HEK293 (cell line): ENCODE data around the gene PXMP2.

Source experiments
- ZFP3 ChIP-seq: fragments of 450-650 bp; formaldehyde crosslinking; IDR thresholded peaks from 2 replicates; pipeline ENCODE4 v1.5.1; 2016; ENCODE audit warnings: low read depth, missing biosample characterization, missing genetic modification characterization
- ZNF311 ChIP-seq: fragments of 450-650 bp; formaldehyde crosslinking; IDR thresholded peaks from 2 replicates; pipeline ENCODE4 v1.5.1; 2017; ENCODE audit warnings: missing biosample characterization, missing genetic modification characterization, borderline replicate concordance
- TF ChIP-seq, protein P1 (sequence below): fragments of 450-650 bp; IDR thresholded peaks from 2 replicates; pipeline ENCODE4 v1.5.1; 2018; ENCODE audit warnings: missing biosample characterization, mild to moderate bottlenecking, missing genetic modification characterization
- TF ChIP-seq, protein P2 (sequence below): fragments of 450-650 bp; formaldehyde crosslinking; IDR thresholded peaks from 2 replicates; pipeline ENCODE4 v1.5.1; 2016; ENCODE audit warnings: missing biosample characterization, missing genetic modification characterization

DNA sequence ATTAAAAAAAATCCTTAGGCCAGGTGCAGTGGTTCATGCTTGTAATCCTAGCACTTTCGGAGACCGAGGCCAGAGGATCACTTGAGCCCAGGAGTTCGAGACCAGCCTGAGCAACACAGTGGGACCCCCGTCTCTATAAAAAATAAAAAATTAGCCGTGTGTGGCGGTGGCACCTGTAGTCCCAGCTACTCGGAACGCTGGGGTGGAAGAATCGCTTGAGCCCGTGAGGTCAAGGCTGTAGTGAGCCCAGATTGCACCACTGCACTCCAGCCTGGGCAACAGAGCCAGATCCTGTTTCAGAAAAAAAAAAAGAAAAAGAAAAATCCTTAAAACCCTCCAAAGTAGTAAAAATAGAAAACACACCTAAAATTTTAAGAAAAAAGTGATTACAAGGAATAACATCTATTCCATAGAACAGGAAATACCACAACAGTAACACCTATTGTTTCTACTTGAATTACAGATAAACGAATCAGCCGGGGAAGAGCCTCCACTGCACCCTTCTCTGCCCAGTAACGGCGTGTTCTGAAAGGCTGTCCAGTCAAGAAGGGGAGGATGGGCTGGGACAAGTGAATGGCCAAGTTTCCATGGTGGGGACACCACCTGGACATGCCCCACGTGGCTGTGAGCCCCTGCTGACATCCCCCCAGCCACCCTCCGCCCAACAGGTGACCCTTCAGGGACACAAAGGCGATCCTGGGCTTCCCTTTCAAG, 18.1 kb upstream of the PXMP2 start:
- TF ChIP-seq, protein P1, sequence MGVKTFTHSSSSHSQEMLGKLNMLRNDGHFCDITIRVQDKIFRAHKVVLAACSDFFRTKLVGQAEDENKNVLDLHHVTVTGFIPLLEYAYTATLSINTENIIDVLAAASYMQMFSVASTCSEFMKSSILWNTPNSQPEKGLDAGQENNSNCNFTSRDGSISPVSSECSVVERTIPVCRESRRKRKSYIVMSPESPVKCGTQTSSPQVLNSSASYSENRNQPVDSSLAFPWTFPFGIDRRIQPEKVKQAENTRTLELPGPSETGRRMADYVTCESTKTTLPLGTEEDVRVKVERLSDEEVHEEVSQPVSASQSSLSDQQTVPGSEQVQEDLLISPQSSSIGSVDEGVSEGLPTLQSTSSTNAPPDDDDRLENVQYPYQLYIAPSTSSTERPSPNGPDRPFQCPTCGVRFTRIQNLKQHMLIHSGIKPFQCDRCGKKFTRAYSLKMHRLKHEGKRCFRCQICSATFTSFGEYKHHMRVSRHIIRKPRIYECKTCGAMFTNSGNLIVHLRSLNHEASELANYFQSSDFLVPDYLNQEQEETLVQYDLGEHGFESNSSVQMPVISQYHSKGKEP (tag by site-specific recombination): no peak
- TF ChIP-seq, protein P2, sequence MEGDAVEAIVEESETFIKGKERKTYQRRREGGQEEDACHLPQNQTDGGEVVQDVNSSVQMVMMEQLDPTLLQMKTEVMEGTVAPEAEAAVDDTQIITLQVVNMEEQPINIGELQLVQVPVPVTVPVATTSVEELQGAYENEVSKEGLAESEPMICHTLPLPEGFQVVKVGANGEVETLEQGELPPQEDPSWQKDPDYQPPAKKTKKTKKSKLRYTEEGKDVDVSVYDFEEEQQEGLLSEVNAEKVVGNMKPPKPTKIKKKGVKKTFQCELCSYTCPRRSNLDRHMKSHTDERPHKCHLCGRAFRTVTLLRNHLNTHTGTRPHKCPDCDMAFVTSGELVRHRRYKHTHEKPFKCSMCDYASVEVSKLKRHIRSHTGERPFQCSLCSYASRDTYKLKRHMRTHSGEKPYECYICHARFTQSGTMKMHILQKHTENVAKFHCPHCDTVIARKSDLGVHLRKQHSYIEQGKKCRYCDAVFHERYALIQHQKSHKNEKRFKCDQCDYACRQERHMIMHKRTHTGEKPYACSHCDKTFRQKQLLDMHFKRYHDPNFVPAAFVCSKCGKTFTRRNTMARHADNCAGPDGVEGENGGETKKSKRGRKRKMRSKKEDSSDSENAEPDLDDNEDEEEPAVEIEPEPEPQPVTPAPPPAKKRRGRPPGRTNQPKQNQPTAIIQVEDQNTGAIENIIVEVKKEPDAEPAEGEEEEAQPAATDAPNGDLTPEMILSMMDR (tag by site-specific recombination): no peak
- TF ChIP-seq ZFP3 (tag by site-specific recombination) (no peak), ZNF311 (tag by site-specific recombination) (no peak)
